Measurements from ENCODE around the gene NCOA3. TPM values are rescaled to one million over a fixed set of nuclear protein-coding genes. Genes with fewer than 3 reads are reported as not detected.

Gene NCOA3
- total and polyA plus RNA-seq, 2 of the 8 experiments (the other 6 are each of a cell fraction or from before 2014, with no cell fraction given): 7.9 to 24.7 TPM

DNA sequence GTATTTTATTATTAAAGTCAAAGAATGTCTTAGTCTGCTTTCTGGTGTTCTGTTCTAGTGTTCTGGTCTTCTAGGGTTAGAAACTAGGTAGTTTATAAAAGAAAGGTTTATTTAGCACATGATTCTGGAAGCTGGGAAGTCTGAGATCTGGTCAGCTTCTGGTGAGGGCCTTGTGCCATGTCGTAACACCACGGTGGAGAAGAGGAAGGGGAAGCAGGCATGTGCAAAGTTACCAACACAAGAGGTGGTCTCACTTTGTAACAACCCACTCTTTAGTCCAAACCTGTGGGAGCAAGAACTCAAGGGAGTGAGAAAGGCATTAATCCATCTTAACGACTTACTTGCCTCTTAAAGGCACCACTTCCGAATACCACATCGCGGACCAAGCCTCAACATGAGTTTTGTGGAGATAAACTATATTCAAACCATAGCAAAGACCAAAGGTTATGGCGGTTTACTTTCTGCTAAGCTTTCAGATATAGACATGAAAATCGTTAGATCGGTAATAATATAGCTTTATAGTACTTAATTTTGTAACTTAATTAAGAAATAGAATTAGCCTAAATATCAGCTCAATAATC lies 99.4 kb downstream of the NCOA3 start:
- WGBS, 2 experiments (ENCODE audit: extremely low coverage in 1 of 2, insufficient coverage in 1 of 2, insufficient read length in 1 of 2, insufficient replicate concordance in 2 of 2, low coverage in 1 of 2, low lambda C conversion rate in 2 of 2, missing lambda C conversion rate in 1 of 2): 89% methylated on average over 9 of the region's 9 CpGs; no CpG with 5 or more reads in 1 of the 2 experiments
- CTCF ChIA-PET (ENCODE audit: partially characterized antibody): interaction anchor here (0.7 to 1.2 kb wide), 2 partner anchors 8 to 217 kb away, joined by 3 to 4 read pairs; no protein-coding TSS in a partner anchor
- TF ChIP-seq SAP30 (IDR thresholded peaks at IDR 0.05; ENCODE audit: insufficient read depth, insufficient replicate concordance, low read length) (no peak), MAFK (IDR thresholded peaks at IDR 0.05; ENCODE audit: low read depth, low read length) (no peak), POLR2AphosphoS5 (IDR thresholded peaks at IDR 0.05; ENCODE audit: low read depth, low read length) (no peak), EZH2 (IDR thresholded peaks at IDR 0.05; ENCODE audit: low read depth, low read length, severe bottlenecking) (no peak), SP4 (IDR thresholded peaks at IDR 0.05; ENCODE audit: low read length) (no peak), NRF1 (IDR thresholded peaks at IDR 0.05; ENCODE audit: low read depth, low read length) (no peak), CBX8 (IDR thresholded peaks at IDR 0.05; ENCODE audit: borderline replicate concordance, low read depth, low read length) (no peak), SRF (IDR thresholded peaks at IDR 0.05; ENCODE audit: low read depth, low read length) (no peak), GTF2F1 (IDR thresholded peaks at IDR 0.05; ENCODE audit: borderline replicate concordance, low read depth, low read length) (no peak), HDAC2 (IDR thresholded peaks at IDR 0.05; ENCODE audit: borderline replicate concordance in 1 of 2, low read depth in 2 of 2, low read length in 2 of 2) (no peak), BCL11A (IDR thresholded peaks at IDR 0.05; ENCODE audit: low read depth in 2 of 2, low read length in 2 of 2) (no peak), RXRA (IDR thresholded peaks at IDR 0.05; ENCODE audit: insufficient read depth, low read depth, low read length) (no peak), EP300 (IDR thresholded peaks at IDR 0.05; ENCODE audit: borderline replicate concordance in 1 of 2, low read depth in 2 of 2, low read length in 2 of 2) (no peak)

More for the DNA sequence above, 99.4 kb downstream of the NCOA3 start:
- no peak overlapping the region for H3K4ac ChIP-seq (replicated peaks; ENCODE audit: insufficient read length, low read depth, low read length)
- POLR2A ChIA-PET (ENCODE audit: partially characterized antibody): no interaction called here
- H3K27ac ChIP-seq (ENCODE audit: low read depth, low read length): no peak overlapping the region
- H3K9me3 ChIP-seq (ENCODE audit: insufficient read depth in 2 of 2, low read depth in 1 of 2, low read length in 1 of 2): peaks cover 2% of the 10 kb centered on the region in 2 experiments; a peak in 2 of 4 replicates
- no peaks in the 10 kb centered on the region; the same call in 1 of the 2 replicates for H3K79me1 ChIP-seq (ENCODE audit: low read depth, low read length)
- H4K91ac ChIP-seq (replicated peaks; ENCODE audit: insufficient read length, low read length): no peak overlapping the region
- FAIRE-seq (no peak), DNase-seq (ENCODE audit: low read depth in 1 of 2, low spot score in 2 of 2) (no peak)
- no peak overlapping the region for H3K23ac ChIP-seq (ENCODE audit: insufficient read length)
- peaks cover 0 to 15% of the 10 kb centered on the region in 2 experiments; a peak in 2 of 4 replicates for H3K79me2 ChIP-seq (ENCODE audit: control insufficient read depth in 1 of 2, insufficient read depth in 2 of 2, low read length in 2 of 2)
- no peak overlapping the region for H3K18ac ChIP-seq (ENCODE audit: extremely low read depth, low read length)
- H2AK5ac ChIP-seq (ENCODE audit: low read depth, low read length): no peak overlapping the region
- no peak overlapping the region; the same call in 1 of the 2 replicates for H2BK5ac ChIP-seq (ENCODE audit: low read depth, low read length)
- H3K56ac ChIP-seq (replicated peaks; ENCODE audit: insufficient read length, low read depth, low read length): no peak overlapping the region
- H3K36me3 ChIP-seq (ENCODE audit: control insufficient read depth in 2 of 4, insufficient read depth in 4 of 4, low read length in 3 of 4): no peaks in the 10 kb centered on the region
- H3K9ac ChIP-seq (replicated peaks in 1 of 4; ENCODE audit: extremely low read depth in 1 of 4, low read depth in 3 of 4, low read length in 3 of 4): no peak overlapping the region
- H4K20me1 ChIP-seq (replicated peaks in 1 of 2; ENCODE audit: control insufficient read depth in 1 of 2, insufficient read depth in 2 of 2, low read length in 2 of 2): no peaks in the 10 kb centered on the region
- H3K27me3 ChIP-seq (replicated peaks in 1 of 4; ENCODE audit: control insufficient read depth in 3 of 4, extremely low read depth in 1 of 4, insufficient read depth in 3 of 4, low read length in 3 of 4): no peaks in the 10 kb centered on the region
- no peaks in the 10 kb centered on the region for H3K4me1 ChIP-seq (replicated peaks in 1 of 4; ENCODE audit: control insufficient read depth in 3 of 4, insufficient read depth in 4 of 4, low read length in 3 of 4)
- H4K5ac ChIP-seq (ENCODE audit: insufficient read length, low read depth, low read length): no peak overlapping the region
- H3K4me2 ChIP-seq (ENCODE audit: insufficient read depth in 1 of 2, low read depth in 2 of 2, low read length in 2 of 2): no peak overlapping the region
- no peak overlapping the region for H2BK15ac ChIP-seq (ENCODE audit: low read length)
- no peak overlapping the region; the same call in 1 of the 2 replicates for H2BK12ac ChIP-seq (ENCODE audit: low read depth, low read length)
- no peak overlapping the region for H2BK120ac ChIP-seq (replicated peaks; ENCODE audit: low read depth, low read length)
- no peaks in the 10 kb centered on the region for H3K23me2 ChIP-seq (ENCODE audit: low read depth, low read length)
- H3K4me3 ChIP-seq (ENCODE audit: extremely low read depth in 1 of 4, insufficient read depth in 2 of 4, low read depth in 3 of 4, low read length in 4 of 4): no peak overlapping the region
- H2BK20ac ChIP-seq (ENCODE audit: low read length): no peak overlapping the region
- no peak overlapping the region for H2AFZ ChIP-seq (ENCODE audit: low read length)
- no peak overlapping the region for H4K8ac ChIP-seq (ENCODE audit: extremely low read depth, insufficient read depth, low read length)
- no peak overlapping the region for H3K14ac ChIP-seq (ENCODE audit: insufficient read length)
